GM10847 (cell line): ENCODE data around the gene ST14.

Source experiments
- POLR2A ChIP-seq: IDR thresholded peaks from 2 replicates; pipeline ENCODE4 v1.6.1; 2011; ENCODE audit not compliant: insufficient read length; ENCODE audit errors: extremely low read depth

Gene ST14

DNA sequence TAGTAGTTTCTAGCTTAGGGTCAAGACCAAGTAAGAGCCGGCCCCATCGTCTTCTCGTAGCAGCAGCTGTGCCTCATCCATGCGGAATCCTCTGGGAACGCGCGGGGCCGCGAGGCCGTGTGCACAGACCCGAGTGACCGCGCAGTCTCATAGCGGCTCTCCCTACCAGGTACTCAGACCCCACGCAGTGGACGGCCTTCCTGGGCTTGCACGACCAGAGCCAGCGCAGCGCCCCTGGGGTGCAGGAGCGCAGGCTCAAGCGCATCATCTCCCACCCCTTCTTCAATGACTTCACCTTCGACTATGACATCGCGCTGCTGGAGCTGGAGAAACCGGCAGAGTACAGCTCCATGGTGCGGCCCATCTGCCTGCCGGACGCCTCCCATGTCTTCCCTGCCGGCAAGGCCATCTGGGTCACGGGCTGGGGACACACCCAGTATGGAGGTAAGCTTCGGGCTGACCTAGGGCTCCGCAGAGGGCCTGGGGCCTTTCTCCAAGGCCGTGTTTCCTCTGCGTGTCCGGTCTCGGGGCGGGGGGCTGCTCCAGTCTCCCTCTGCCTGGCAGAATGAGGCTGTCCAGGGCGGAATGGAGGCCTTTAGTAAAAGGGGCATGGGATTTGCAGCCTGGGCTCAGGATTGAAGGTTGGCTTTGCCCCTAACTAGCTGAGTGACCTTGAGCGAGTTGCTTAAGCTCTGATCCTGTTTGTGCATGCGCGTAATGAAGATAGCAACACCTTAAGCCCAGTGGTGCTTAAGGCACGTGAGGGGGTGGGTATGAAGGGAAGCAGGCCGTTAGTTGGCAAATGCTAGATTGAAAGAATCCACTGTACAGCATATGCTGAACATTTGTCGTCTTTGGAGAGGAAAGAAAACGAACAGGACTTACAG is 48.9 kb downstream of the ST14 start:
- no peak for TF ChIP-seq POLR2A

GRCh38 chr11:130209128-130209932 is 49.7 kb downstream of the ST14 start:
- no peak for TF ChIP-seq POLR2A

- TF ChIP-seq POLR2A: no peak
Measured at GRCh38 chr11:130209954-130210854, 50.6 kb downstream of the ST14 start.

GRCh38 chr11:130211144-130211543 is 51.6 kb downstream of the ST14 start:
- no peak for TF ChIP-seq POLR2A

DNA sequence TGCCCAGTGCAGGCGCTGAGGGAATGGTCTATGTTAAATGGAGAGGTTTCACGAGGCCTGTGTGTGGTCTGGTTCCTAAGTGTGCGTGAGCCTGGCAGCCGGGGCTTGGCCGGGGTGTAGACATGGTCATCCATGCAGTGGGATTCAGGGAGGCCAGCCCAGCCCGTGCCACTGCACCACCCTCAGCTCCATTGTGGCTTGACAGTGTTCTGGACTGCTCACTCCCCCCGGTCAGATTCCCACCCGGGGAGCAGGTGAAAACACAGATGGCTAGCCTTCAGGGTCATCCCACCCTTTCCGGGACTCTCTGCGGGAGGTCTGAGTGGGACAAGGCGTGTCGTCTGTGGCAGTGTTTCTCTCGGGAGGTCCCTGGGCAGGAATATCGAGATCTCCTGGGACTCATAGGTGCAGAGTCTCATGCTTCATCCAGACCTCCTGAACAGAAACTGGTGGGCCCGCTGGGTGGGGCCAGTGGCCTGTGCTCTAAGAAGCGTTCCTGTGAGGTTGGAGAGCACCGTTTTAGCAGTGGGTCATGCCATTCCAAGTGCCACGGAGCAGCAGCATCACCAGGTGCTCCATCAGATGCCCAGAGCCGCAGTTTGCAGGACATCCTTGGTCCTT is 52.3 kb downstream of the ST14 start:
- TF ChIP-seq POLR2A: no peak

DNA sequence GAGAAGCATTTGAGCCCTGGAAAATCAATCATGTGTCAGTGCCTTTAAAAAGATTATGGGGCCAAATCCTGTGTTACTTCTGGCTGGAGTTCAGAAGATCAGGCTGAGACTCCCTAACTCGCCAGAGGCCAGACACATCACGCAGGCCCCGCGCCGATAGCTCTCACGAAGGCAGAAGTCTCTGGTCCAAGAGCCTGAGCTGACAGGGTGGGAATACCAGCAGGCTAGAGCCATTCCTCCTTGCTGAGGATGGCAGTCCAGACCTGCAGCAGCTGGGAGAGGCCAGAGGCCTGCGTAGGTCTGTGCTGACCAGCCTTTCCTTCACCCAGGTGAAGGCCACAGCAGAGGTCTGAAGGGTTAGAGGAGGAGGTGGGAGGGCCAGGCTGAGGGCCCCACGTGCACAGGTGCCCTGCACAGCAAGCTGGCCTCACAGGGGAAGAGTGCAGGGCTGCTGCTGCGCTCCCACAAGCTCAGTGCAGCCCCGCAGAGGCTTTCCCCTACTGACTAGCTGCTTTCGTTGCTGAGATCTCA is 52.9 kb downstream of the ST14 start:
- no peak for TF ChIP-seq POLR2A

- TF ChIP-seq POLR2A: no peak
Measured at GRCh38 chr11:130213143-130213978, 53.8 kb downstream of the ST14 start.

GRCh38 chr11:130213979-130214281 is 54.3 kb downstream of the ST14 start:
- no peak for TF ChIP-seq POLR2A

- no peak for TF ChIP-seq POLR2A
Measured at GRCh38 chr11:130214861-130215530, 55.4 kb downstream of the ST14 start.

GRCh38 chr11:130215531-130216220 is 56.1 kb downstream of the ST14 start:
- TF ChIP-seq POLR2A: no peak

GRCh38 chr11:130216221-130216550 is 56.6 kb downstream of the ST14 start:
- TF ChIP-seq POLR2A: no peak

DNA sequence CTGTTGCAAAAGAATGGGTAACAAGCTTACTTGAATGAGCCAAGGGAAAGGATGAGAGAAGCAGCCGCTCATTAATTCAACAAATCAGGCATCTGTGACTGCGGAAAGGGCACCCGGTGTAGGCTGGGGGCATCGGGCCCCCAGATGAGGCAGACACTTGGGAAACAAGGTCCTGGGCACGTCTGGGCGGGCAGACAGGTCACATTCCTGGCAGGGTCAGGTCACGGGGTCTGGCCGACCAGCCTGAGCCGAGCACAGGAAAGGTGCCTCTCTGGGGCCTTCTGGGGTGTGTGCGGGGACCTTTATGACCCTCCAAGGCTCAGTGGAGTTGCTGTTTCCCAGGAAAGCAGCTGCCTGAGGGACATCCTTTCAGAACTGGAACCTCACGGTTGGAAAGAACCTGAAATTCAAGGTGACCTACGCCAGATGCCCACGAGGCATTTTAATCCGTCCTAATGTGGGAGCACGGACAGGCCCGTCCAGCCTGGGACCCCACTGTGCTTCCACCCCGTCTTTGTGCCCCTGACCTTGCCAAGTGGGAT is 57.1 kb downstream of the ST14 start:
- no peak for TF ChIP-seq POLR2A
